DOHH2 (cell line): Measurements from ENCODE around the gene SNAP29.
"Not testable (repeated sequence)": the region's sequence is repeated elsewhere in the genome, so short reads cannot be mapped to it uniquely, and the experiment has no call there.

Experiments used
- H3F3A ChIP-seq: fragments of 200-600 bp; sonication (generic), shearing (Covaris generic); 2 replicates; pipeline ENCODE4 v1.6.0; 2016; ENCODE audit warnings: antibody characterized with exemption, mild to moderate bottlenecking; ENCODE audit not compliant: control insufficient read depth, insufficient read depth
- H3K27ac ChIP-seq: fragments of 200-600 bp; sonication (generic); 2 replicates; pipeline ENCODE4 v1.5.1; 2014; ENCODE audit warnings: low read depth, mild to moderate bottlenecking, low read length, moderate library complexity
- H3K27me3 ChIP-seq: fragments of 200-600 bp; sonication (generic); 2 replicates; pipeline ENCODE4 v1.6.1; 2014; ENCODE audit warnings: mild to moderate bottlenecking, low read length, mixed read lengths; ENCODE audit not compliant: control insufficient read depth
- H3K36me3 ChIP-seq: fragments of 200-600 bp; sonication (generic); 2 replicates; pipeline ENCODE4 v1.6.1; 2014; ENCODE audit warnings: mild to moderate bottlenecking, low read length, moderate library complexity, mixed read lengths; ENCODE audit not compliant: control insufficient read depth
- H3K4me1 ChIP-seq: fragments of 200-600 bp; sonication (generic); 2 replicates; pipeline ENCODE4 v1.6.1; 2014; ENCODE audit warnings: mild to moderate bottlenecking, low read length, mixed read lengths; ENCODE audit not compliant: control insufficient read depth
- H3K4me2 ChIP-seq: fragments of 200-600 bp; sonication (generic); 2 replicates; pipeline ENCODE4 v1.6.0; 2014; ENCODE audit warnings: mild to moderate bottlenecking, low read length, moderate library complexity
- H3K4me3 ChIP-seq: fragments of 200-600 bp; sonication (generic); 2 replicates; pipeline ENCODE4 v1.5.1; 2014; ENCODE audit warnings: mild to moderate bottlenecking, low read length, mixed read lengths
- H3K79me2 ChIP-seq: fragments of 200-600 bp; sonication (generic); 2 replicates; pipeline ENCODE4 v1.6.1; 2014; ENCODE audit warnings: mild to moderate bottlenecking, low read length, mixed read lengths; ENCODE audit not compliant: control insufficient read depth
- H3K9me2 ChIP-seq: fragments of 200-600 bp; sonication (generic); replicated peaks from 2 replicates; pipeline ENCODE4 v1.6.1; 2014; ENCODE audit warnings: mild to moderate bottlenecking, low read length, mixed read lengths; ENCODE audit not compliant: control insufficient read depth
- H3K9me3 ChIP-seq: fragments of 200-600 bp; sonication (generic); 2 replicates; pipeline ENCODE4 v1.6.1; 2014; ENCODE audit warnings: antibody characterized with exemption, low read length, mixed read lengths; ENCODE audit not compliant: control insufficient read depth, insufficient read depth
- H4K20me1 ChIP-seq: fragments of 200-600 bp; sonication (generic); 2 replicates; pipeline ENCODE4 v1.6.0; 2014; ENCODE audit warnings: low read depth, mild to moderate bottlenecking, antibody characterized with exemption, low read length, moderate library complexity; ENCODE audit not compliant: control insufficient read depth, insufficient read depth
- CTCF ChIP-seq: fragments of 200-600 bp; sonication (generic); IDR thresholded peaks from one replicate; pipeline ENCODE4 v1.5.1; 2014; ENCODE audit warnings: antibody characterized with exemption, mild to moderate bottlenecking, low read depth, low read length; ENCODE audit not compliant: poor library complexity, severe bottlenecking
- EZH2phosphoT487 ChIP-seq: fragments of 200-600 bp; sonication (generic); IDR thresholded peaks from 2 replicates; pipeline ENCODE4 v1.6.1; 2017; ENCODE audit warnings: borderline replicate concordance, mild to moderate bottlenecking, antibody characterized with exemption, low read length, moderate library complexity, mixed read lengths

The SNAP29 gene

GRCh38 chr22:20818471-20818870, 40.3 kb upstream of the SNAP29 start:
- H3K4me2 ChIP-seq: no peak overlapping the region
- no peaks in the 10 kb centered on the region for H3K79me2 ChIP-seq
- H3K27ac ChIP-seq: no peak overlapping the region
- H3F3A ChIP-seq: no peaks in the 10 kb centered on the region
- H3K4me1 ChIP-seq: no peaks in the 10 kb centered on the region
- no peaks in the 10 kb centered on the region for H3K9me2 ChIP-seq
- no peak overlapping the region for H3K4me3 ChIP-seq
- H3K36me3 ChIP-seq: peaks cover 46% of the 10 kb centered on the region
- no peaks in the 10 kb centered on the region for H3K9me3 ChIP-seq
- no peak for TF ChIP-seq CTCF
- TF ChIP-seq EZH2phosphoT487: no peak
- H3K27me3 ChIP-seq: no peaks in the 10 kb centered on the region
- H4K20me1 ChIP-seq: no peaks in the 10 kb centered on the region

- no peaks in the 10 kb centered on the region for H3K9me2 ChIP-seq
- H3K27me3 ChIP-seq: no peaks in the 10 kb centered on the region
- H3K36me3 ChIP-seq: peaks cover 48% of the 10 kb centered on the region
- H3F3A ChIP-seq: no peaks in the 10 kb centered on the region
- H3K27ac ChIP-seq: no peak overlapping the region
- H3K4me2 ChIP-seq: no peak overlapping the region
- H3K9me3 ChIP-seq: no peaks in the 10 kb centered on the region
- no peaks in the 10 kb centered on the region for H3K79me2 ChIP-seq
- H4K20me1 ChIP-seq: no peaks in the 10 kb centered on the region
- H3K4me3 ChIP-seq: no peak overlapping the region
- no peak for TF ChIP-seq CTCF
- TF ChIP-seq EZH2phosphoT487: no peak
- no peaks in the 10 kb centered on the region for H3K4me1 ChIP-seq
Measured at GRCh38 chr22:20819471-20819870, 39.3 kb upstream of the SNAP29 start.

GRCh38 chr22:20821717-20822239, 37.0 kb upstream of the SNAP29 start:
- peaks cover 44% of the 10 kb centered on the region for H3K36me3 ChIP-seq
- not testable (repeated sequence) for H3K4me1 ChIP-seq, H3K9me2 ChIP-seq, H3K4me3 ChIP-seq, H3K4me2 ChIP-seq, H4K20me1 ChIP-seq, H3K79me2 ChIP-seq, H3F3A ChIP-seq, H3K9me3 ChIP-seq, H3K27ac ChIP-seq, H3K27me3 ChIP-seq

- H3K79me2 ChIP-seq: no peaks in the 10 kb centered on the region
- no peak overlapping the region for H3K4me3 ChIP-seq
- H4K20me1 ChIP-seq: no peaks in the 10 kb centered on the region
- no peaks in the 10 kb centered on the region for H3K4me1 ChIP-seq
- H3F3A ChIP-seq: no peaks in the 10 kb centered on the region; the same call in 1 of the 2 replicates
- H3K9me2 ChIP-seq: no peaks in the 10 kb centered on the region
- no peaks in the 10 kb centered on the region for H3K27me3 ChIP-seq
- H3K4me2 ChIP-seq: no peak overlapping the region
- H3K27ac ChIP-seq: no peak overlapping the region
- H3K36me3 ChIP-seq: peaks cover 39% of the 10 kb centered on the region
- TF ChIP-seq CTCF (no peak), EZH2phosphoT487 (no peak)
- no peaks in the 10 kb centered on the region for H3K9me3 ChIP-seq
Measured at GRCh38 chr22:20822240-20822639, 36.6 kb upstream of the SNAP29 start.
